NOMO-1 (cell line): ENCODE measurements around the gene MAST1.
A peak's percentile ranks its signal among the peaks of the same experiment; 100 is the strongest.
"Not testable (repeated sequence)": the region's sequence is repeated elsewhere in the genome, so short reads cannot be mapped to it uniquely, and the experiment has no call there.

Experiments used
- DNase-seq, 2 experiments: peaks; one replicate each; lab custom pipeline; 2025; ENCODE audit not compliant: unreplicated experiment in 2 of 2; lab: John Stamatoyannopoulos, UW

The MAST1 gene

DNA sequence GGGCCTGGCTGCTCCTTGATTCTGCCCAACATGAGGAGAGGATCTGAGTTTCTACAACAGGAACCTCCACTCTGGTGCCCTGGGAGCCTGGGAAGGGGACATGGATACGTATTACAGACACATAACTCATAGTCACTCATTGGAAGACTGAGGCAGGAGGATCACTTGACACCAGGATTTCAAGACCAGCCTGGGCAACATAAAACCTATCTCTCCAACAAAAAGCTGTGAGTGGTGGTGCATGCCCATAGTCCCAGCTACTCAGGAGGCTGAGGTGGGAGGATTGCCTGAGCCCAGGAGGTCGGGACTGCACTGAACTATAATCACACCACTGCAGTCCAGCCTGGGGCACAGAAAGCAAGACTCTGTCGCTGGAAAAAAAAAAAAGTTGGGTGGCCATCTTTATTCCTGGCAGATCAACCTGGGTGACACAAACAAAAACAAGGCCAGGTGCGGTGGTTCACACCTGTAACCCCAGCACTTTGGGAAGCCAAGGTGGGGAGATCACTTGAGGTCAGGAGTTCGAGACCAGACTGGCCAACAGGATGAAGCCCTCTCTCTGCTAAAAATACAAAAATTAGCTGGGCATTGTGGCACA, 49.8 kb downstream of the MAST1 start:
- DNase-seq = no peak

DNA sequence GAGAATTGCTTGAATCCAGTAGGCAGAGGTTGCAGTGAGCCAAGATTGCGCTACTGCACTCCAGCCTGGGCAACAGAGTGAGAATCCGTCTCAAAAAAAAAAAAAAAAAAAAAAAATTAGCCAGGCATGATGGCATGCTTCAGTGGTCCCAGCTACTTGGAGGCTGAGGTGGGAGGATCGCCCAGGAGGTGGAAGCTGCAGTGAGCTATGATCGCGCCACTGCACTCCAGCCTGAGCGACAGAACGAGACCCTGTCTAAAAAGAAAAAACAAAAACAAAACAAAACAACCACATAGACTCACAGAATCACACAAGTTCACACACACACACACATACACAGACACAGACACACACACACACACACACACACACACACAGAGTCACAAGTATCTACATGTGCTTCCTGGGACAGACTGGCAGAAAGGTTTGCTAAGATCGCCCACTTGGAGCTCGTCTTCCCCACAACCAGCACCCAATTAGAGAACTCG, 52.0 kb downstream of the MAST1 start:
- DNase-seq = not testable (repeated sequence)

- DNase-seq = peak; percentile 100
Measured at GRCh38 chr19:12890787-12891552, 52.7 kb downstream of the MAST1 start, which contains the start of gene GCDH. GCDH (plus strand) TSS chr19:12891160; CDS start chr19:12891305, 145 bp downstream.

- DNase-seq = no peak
Measured at GRCh38 chr19:12891553-12892021, 53.3 kb downstream of the MAST1 start.

DNA sequence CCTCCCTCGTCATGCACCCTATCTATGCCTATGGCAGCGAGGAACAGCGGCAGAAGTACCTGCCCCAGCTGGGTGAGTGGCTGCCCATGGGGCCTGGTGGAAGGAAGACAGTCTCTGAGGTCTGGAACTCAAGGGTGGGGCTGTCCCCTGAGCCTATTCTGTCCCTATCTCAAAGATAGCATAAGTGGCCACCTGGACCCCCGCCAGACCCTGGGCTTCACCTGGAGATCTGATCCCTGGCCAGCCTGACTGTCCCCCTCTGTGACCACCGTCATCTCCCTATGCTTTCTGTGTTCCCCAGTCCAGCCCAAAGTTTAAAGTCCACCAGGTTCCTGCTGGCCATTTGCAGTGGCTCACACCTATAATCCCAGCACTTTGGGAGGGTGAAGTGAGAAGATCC, 55.3 kb downstream of the MAST1 start:
- no peak for DNase-seq

DNA sequence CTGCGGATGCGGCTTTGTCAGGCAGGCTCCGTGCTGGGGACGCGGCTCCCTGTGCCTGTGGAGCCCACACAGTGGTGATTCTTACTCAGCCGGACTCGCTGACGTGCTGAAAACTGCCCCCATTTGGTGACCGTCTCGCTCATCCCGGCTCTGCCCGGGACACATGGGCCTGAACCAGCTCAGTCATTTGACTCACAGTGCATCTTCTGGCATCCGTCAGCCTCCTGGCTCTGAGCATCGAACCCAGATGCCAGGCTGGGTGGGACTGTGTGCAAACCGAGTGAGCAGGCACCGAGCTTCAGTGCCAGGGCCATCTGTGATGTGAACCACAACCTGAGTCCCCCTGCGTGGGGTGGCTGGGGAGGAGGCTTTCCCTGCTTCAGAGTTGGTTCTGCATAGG, 58.1 kb downstream of the MAST1 start:
- DNase-seq = no peak

GRCh38 chr19:12899891-12900518, 61.7 kb downstream of the MAST1 start:
- DNase-seq = no peak

GRCh38 chr19:12907166-12907565, 68.9 kb downstream of the MAST1 start:
- DNase-seq = no peak

DNA sequence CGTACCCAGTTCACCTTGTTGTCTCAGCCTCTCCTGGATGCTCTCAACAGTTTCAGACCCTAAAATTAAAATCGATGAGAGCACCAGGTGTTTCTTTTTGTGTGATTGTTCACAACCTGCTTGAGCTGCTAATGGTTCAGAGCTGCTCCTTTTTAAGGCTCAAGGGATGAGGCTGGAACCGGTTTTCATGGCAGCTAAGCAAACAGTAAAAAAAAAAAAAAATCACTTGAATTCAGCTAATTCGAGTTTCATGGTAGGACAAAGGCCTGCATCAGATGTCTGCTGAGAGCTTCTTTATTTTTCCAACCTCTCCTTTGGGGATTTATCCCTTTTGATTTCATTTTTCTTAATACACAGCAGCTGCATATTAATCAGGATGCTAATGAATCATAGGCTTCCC, 74.3 kb downstream of the MAST1 start:
- DNase-seq = no peak

- no peak for DNase-seq
Measured at GRCh38 chr19:12913011-12913561, 74.8 kb downstream of the MAST1 start.

- DNase-seq = peak; percentile 70 to 73
Measured at GRCh38 chr19:12913851-12914690, 75.8 kb downstream of the MAST1 start.

DNA sequence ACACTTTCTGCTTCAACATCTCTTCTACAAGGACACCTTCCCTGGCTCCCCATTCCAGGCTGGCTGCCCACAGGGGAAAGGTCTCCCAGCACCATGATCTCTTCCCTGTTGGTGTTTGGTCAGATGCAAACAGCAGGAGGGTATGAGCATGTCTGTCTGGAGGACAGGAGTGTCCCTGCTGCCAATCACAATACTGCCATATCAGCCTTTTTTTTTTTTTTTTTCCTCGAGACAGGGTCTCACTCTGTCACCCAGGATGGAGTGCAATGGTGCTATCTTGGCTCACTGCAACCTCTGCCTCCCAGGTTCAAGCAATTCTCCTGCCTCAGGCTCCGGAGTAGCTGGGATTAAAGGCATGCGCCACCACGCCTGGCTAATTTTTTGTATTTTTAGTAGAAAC, 77.5 kb downstream of the MAST1 start:
- not testable (repeated sequence) for DNase-seq

- DNase-seq = no peak
Measured at GRCh38 chr19:12918253-12918652, 79.9 kb downstream of the MAST1 start.

DNA sequence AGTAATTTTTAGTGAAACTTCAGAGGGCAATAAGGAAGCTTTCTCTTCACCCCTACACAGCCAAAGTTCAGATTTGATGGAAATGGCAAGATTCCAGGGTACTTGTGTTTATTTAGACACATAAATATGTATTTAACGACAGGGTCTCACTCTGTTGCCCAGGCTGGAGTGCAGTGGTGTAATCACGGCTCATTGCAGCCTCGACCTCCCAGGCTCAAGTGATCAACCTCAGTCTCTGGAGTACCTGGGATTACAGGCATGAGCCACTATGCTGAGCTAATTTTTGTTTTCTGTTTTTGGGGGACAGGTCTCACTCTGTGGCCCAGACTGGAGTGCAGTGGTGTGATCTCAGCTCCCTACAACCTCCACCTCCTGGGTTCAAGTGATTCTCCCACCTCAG, 82.7 kb downstream of the MAST1 start:
- DNase-seq = no peak

DNA sequence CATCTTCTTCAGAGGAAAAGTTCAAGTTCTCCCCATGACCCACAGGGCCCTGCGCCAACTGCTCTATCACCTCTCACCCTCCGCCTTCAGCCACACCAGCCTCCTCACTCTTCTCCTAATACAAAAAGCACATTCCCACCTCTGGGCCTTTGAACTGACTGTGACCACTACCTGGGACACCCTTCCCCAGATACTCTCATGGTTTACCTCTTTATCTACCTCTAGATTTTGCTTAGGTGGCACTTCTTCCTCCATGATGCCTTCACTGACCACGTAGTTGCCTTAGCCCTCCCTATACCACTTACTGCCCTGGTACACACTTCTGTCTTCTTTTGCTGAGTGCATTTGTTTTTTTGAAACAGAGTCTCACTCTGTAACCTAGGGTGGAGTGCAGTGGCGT, 84.6 kb downstream of the MAST1 start:
- no peak for DNase-seq
